IPS-NIHi11 (cell line): ENCODE data around the gene CUX1.
"Not testable (repeated sequence)": the region's sequence is repeated elsewhere in the genome, so short reads cannot be mapped to it uniquely, and the experiment has no call there.

Source experiments
- DNase-seq: peaks from one replicate; pipeline ENCODE4 v3.0.0; 2012; ENCODE audit warnings: mixed read lengths, low spot score

Gene CUX1

DNA sequence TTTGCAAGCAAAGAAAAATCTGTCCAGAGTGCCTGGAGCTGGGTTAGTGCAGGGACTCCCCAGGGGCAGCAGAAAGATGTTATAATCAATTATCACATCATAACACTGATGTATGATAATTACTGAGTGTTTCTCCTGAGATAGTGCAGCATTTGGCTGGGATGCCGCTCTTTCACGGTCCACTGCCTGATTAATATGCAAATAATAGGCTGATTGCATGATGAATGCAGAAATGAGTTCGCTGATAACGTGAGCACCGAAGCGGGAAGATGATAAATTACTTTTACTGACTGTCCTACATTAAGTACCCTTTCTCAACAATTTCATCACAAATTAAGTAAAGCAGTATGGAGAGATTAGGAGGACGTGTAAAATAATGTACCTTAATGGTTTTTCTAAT lies 397.8 kb downstream of the CUX1 start:
- no peak for DNase-seq

DNA sequence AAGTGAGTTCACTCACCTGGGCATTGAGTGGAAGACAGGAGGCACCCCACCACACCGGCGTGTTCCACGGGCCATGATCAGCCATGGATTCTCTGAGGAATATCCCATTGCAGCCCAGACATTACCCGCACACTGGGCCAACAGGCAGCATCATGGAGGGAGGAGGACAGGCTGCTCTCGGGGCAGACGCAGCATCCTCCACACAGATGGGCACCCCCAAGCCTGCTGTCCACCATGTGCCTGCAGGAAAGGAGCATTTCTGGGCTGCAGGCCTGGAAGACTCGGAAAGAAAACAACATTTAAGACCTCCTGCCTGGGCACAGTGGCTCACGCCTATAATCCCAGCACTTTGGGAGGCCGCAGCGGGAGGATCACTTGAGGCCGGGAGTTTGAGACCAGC lies 398.3 kb downstream of the CUX1 start:
- DNase-seq = no peak

DNA sequence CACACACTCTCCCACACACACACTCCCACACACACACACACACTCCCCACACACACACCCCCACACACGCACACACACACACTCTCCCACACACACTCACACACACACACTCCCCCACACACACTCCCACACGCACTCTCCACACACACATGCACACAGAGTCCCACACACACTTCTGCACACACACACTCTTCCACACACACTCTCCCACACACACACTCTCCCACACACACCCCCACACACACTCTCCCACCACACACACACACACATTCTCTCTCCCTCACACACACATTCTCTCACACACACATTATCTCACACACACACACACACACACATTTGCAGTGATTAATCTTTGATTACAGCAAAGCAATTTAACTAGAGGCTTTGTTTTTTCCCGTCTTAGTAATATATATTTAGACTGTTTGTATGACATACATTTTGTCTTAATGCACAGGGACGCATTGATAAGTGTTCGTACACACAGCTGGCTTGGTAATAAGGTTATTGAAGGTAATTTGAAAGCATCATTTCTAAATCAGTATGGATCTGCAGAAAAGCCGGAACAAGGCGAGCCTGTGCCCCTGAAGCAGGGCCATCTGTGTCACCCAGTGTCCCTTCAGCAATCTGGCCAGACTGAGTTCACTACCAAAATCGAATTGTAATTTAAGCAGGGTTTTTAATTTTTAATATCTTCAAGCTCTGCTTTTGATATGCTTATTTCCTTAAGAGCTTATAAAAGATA lies 399.3 kb downstream of the CUX1 start:
- no peak for DNase-seq

DNA sequence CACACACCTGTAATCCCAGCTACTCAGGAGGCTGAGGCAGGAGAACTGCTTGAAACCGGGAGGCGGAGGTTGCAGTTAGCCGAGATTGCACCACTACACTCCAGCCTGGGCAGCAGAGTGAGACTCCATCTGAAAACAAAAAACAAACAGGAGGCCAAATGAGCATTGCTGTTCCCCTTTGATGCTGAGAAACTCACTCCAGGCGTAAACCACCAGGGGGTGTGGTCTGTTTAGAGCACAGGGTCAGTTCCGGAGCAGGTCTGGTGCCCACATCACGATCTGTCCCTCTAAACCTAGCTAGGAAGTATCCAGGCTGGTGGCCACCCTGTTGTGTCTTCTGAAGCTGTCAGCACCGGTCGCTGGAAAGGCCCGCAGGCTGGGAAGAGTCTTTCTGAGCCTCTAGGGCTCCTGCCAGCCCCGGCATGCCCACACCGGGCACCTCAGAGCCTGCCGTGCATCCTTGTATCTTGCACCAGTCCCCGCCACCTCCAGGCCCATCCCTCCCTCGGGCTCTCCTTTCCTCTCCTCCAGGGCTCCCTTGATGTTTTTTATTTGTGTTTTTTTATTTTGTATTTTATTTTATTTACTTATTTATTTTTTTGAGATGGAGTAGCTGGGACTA lies 402.9 kb downstream of the CUX1 start:
- no peak for DNase-seq

DNA sequence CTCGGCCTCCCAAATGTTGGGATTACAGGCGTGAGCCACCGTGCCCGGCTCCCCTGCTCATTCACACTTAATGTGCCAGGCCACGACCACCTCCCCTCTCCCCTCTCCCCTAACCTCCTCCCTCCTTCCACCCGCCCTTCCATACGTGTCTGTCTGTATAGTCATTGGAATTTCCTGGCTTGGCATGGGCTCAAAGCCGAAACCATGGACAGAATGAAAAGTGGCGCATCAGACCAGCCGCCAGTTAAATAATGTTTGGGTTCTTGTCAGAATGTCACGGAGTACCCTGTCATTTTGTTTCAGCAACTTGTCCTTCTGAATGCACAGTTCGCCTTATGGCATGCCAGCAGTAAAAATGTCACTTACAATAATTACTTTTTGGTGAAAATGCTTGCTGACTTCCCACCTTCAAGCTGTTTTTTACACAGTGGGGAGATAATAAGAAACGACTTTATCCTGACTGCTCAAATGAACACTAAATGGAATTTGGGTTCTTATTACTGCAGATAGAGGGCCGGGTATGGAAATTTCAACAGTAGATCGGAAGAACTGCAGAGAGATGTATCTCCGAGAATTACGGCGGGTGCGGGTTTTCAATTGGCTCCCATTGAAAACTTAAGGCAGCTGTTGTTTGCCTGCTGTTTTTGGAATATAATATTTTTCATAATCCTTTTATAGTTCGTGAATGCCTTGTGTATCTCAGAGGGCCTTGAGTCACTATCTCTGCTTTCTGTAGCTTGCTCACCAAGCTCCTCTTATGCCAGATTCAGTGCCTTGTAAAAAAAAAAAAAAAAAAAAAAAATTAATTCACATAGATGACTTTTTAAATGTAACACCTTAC lies 403.8 kb downstream of the CUX1 start:
- DNase-seq = no peak

DNA sequence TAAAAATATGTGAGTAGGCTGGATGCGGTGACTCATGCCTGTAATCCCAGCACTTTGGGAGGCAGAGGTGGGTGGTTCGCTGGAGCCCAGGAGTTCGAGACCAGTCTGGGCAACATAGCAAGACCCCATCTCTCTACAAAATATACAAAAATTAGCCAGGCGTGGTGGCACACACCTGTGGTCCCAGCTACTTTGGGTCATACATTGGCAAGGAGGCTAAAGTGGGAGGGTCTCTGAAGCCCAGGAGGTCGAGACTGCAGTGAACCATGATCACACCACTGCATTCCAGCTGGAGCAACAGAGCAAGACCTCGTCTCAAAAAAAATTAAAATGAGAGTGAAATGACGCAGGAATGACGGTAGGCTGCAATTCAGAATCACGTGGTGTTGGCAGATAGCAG lies 404.5 kb downstream of the CUX1 start:
- no peak for DNase-seq

DNA sequence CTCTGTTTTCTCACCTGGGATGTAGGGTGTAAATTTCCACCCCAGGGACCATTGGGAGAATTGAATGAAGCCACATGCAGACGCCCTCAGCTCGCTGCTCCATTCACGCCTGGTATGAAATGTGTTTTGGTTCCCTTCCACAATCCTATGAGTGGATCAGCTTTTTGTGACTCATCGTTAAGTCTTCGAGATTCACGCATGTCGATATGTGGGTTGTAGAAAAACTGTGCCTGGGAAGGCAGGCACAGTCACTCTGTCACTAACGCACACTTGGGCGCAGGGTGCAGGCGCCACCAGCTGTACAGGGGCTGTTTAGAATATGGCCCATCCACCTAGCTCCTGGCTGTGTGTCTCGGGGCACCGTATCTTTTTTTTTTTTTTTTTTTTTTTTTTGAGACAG lies 405.0 kb downstream of the CUX1 start:
- no peak for DNase-seq

DNA sequence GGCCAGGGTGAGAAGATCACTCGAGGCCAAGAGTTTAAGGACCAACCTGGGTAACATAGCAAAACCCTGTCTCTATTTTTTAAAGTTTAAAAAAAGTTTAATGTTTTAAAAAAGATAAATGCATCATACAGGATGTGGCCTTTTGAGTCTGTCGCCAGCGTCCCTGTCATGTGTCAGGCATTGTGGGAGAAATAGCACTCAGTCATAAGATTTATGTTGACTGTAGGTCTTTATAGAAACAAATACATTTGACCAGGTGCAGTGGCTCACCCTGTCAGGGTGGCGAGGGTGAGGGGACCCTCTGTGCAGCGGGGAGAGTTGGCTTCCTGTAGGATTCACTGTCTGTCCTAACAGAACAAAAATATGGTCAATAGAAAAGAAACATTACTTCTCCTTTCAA lies 405.8 kb downstream of the CUX1 start:
- no peak for DNase-seq

DNA sequence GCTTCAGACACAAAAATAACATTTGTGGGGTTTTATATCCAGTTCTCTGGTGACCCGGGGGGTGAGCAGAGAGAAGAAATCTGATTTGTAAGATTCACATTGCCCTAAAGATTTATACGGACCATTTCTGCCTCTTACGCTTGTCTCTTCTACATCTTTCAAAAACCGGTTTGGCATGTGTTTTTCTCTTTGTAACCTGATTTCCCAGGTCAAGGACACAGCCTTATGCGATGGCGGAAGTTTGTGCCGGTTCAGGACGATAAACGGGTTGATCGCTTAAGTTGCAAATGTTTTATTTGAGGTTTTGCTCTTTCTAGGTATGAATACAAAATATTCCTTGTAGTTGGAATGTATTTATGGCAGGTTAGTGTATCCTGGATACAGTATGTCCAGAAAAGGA lies 407.6 kb downstream of the CUX1 start:
- no peak for DNase-seq

DNA sequence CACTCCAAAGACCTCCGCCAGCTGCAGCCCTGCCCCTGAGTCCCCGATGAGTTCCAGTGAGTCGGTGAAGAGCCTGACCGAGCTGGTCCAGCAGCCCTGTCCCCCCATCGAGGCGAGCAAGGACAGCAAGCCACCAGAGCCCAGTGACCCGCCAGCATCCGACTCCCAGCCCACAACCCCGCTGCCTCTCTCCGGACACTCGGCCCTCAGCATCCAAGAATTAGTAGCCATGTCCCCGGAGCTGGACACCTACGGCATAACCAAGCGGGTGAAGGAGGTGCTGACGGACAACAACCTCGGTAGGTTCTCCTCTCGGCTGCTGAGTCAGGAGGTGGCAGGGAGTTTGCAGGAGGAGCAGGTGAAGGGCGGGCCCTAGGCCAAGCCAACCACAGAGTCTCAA lies 409.9 kb downstream of the CUX1 start:
- DNase-seq = no peak

DNA sequence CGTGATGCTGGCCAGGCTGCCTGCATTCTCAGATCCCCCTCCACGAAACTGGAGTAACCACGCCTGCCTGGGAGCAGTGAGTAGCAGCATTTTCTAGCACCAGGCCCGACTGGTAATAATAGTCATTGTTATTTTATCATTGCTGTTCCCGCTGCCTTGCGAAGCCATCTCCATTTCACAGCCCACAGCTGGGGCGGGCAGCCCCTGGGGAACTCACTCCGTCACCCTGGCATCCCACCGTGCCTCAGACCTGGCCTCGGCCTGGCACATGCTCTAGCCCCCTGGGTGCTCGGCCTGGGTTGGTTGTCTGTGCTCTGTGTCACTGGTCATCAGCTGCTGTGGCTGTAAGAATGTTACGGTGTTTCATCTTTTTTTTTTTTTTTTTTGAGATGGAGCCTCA lies 411.5 kb downstream of the CUX1 start:
- DNase-seq = no peak

DNA sequence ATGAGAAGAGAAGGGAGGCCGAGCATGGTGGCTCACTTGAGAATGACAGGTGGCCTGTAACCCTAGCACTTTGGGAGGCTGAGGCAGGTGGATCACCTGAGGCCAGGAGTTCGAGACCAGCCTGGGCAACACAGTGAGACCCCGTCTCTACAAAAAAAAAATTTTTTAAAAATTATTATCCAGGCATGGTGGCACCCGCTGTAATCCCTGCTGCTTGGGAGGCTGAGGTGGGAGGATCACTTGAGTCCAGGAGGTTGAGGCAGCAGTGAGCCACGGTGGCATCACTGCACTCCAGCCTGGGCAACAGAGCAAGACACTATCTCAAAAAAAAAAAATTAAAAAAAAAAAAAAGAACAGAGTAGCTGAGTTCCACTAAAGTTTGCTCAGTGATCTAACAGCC lies 412.7 kb downstream of the CUX1 start:
- DNase-seq = not testable (repeated sequence)

DNA sequence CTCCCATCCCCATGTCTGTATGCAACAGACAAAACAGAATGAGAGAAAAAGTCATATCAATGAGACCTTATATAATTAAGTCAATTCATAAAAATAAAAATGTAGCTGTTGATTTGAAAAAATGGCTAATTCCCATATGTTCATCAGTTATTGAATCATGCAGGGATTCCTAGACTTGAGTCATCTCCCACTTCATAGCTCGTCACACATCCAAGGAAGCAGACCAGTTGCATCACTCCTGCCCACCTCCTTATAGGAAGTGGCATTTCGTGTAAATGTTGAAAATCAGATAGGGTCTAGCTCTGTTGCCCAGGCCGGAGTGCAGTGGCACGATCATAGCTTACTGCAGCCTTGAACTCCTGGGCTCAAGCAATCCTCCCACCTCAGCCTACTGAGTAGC lies 413.2 kb downstream of the CUX1 start:
- no peak for DNase-seq

DNA sequence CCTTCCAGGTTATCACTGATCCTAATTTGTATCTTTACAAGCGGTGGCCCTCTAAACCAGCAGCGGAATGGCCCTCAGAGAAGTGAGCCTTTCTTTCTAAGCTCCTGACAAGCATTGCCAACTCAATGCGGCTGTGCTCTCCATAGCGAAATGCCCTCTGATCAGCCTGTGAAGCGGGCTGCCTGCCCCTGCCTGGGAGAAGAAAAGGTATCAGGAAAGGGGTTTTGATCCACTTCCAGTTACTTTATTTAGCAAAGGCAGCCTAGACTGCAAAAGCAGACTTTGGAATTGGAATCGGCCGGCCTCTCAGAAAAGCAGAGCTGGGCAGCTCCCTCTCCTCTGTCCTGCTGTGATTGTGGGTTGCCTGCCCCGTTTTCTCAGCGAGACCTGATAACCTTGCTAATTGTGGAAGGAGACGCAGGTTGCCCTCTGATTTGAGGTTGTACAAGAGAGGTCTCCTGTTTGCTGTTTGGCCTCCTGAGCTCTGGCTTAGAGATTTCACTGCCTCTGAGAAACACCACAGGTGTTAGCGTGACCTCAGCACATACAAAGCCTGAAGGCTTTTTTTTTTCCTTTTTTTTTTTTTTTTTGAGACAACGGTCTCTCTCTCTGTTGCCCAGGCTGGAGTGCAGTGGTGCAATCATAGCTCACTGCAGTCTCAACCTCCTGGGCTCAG lies 415.3 kb downstream of the CUX1 start:
- no peak for DNase-seq

DNA sequence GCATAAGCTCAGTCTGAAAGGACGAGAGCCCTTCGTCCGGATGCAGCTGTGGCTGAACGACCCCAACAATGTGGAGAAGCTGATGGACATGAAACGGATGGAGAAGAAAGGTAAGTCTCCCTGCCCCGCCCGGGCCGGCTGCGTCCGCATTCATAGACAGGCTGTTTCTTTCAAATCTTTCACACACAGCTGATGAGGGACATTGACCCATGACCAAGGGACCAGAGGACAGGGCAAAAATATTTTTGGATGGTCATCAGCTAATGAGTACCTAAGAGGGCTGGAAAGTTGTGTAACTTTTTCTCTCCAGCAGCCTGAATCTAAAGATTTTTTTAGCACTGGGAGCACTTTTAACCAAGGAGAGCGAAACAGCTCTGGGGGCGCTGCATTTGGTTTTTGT lies 416.7 kb downstream of the CUX1 start:
- no peak for DNase-seq

DNA sequence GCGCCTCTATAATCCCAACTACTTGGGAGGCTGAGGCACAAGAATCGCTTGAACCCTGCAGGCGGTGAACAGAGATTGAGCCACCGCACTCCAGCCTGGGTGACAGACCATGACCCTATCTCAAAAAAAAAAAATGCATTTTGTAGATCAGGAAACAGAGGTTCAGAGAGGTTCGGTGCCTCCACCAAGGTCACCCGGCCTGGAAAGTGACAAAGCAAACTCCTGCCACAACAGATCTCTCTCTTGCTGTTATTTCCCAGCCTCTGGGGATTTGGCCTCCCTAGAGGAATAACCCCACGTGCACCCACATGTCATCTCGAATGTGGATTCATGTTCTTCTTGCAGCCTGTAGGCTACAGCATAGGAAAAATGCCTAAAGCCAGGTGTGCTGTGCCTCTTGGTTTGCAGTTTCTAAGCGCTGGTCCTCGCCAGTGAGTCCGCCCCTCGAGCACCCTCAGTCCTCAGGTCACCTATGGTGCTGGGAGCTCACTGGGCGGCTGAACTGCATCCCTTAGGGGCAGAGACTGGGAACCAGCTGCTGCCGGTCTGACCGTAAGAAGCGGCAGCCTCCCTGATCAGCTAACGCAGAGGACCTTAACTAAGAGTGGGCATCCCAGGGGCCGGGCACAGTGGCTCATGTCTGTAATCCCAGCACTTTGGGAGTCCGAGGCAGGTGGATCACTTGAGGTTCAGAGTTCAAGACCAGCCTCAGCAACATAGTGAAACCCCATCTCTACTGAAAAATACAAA lies 417.6 kb downstream of the CUX1 start:
- DNase-seq = no peak

DNA sequence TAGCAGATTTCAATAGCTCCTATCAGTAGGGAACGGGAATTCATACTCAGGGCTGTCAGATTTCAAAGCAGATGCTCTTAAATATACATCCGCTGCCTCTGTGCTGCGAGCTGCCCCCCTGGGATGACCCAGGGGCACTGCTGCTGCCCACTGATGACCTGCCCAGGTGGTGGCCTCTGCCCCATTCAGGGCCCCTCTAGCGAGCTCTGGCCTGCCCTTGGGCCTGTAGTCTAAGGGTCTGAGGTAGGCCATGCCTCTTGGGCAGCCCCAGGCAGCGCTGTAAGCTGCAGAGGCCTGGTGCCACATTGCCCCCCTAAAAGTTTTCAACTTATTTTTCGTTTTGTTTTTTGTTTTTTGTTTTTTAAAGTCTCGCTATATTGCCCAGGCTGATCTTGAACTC lies 418.7 kb downstream of the CUX1 start:
- no peak for DNase-seq

DNA sequence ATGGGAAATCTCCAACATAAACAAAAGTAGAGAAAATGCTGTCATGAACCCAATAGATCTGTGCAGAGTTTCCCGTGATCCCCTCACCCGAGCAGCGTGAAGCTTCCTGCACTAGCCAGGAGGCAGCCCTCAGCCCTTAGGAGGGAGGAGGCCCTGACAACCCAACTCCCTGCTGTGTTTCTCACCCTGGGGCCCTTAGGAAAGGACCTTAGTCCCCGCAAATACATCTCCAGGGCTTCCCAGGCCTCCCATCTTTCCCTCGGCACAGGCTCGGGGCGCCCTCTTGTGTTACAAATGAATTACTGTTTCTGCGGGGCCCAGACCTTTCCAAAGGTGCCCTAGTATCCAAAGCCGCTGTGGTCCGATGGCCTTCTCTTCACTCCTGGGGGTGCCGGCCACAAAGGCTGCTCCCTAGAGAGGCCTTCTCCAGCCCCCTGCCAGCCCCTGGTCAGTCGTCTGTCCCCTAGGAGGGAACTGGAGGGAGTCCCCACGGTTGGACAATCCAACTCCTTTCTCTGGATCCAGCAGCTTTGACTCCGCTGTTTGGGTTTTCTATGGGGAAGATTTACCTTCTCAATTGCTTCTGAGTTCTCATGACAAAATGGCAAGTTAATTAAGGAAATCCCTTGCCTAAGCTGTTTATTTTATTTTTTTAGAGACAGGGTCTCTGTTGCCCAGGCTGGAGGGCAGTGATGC lies 419.3 kb downstream of the CUX1 start:
- DNase-seq = peak; percentile 90

DNA sequence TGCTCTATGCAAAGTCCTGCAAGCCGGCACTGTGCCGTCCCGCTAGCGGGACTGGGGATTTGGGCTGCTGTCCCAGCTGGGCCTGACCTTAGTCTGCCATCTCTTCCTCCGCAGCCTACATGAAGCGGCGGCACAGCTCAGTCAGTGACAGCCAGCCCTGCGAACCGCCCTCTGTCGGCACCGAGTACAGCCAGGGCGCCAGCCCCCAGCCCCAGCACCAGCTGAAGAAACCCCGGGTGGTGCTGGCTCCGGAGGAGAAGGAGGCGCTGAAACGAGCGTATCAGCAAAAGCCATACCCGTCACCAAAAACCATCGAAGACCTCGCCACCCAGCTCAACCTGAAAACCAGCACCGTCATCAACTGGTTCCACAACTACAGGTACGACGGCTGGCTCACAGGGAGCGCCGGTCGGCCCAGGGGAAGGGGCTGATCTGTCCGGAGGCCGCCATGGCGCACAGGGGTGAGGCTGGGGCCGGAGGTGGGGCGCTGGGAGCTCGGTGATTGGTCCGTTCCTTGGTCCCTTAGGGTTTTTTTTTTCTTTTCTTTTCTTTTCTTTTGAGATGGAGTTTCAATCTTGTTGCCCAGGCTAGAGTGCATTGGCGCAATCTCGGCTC lies 421.9 kb downstream of the CUX1 start:
- DNase-seq = no peak

DNA sequence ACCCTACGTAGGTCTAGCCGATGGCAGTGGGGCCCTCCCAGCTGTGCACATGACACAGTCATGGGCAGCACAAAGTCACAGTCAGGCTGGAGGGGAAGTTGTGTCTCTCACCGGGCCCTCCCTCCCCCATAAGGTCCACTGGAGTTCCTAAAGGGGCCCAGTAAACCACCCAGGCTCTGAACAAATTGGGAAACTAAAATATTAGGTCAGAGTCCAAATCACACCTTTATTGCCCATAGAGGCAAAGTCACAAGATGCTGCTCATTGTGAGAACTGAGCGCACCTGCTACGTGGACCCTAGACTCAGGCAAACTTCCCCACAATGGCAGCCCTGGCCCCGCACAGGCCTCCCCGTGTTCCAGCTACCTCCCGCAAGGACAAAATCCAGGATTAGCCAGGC lies 424.0 kb downstream of the CUX1 start:
- no peak for DNase-seq

DNA sequence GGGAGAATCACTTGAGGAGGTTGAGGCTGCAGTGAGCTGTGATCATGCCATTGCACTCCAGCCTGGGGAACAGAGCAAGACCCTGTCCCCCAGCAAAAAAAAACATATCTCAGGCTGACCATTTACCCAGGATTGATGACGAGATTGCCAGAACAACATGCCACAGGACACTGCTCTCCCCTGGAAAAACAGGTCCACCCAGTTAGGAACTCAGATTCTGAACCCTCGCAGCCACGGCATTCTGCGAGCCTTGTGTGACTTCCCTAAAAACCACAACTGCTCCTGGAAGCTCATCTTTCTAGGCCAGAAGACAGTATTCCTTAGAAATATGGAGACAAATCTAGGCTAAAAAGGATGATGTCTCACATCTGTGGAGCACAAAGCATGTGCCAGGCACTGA lies 427.2 kb downstream of the CUX1 start:
- DNase-seq = no peak
